ENCODE measurements around the gene C11orf21.

C11orf21 gene

DNA sequence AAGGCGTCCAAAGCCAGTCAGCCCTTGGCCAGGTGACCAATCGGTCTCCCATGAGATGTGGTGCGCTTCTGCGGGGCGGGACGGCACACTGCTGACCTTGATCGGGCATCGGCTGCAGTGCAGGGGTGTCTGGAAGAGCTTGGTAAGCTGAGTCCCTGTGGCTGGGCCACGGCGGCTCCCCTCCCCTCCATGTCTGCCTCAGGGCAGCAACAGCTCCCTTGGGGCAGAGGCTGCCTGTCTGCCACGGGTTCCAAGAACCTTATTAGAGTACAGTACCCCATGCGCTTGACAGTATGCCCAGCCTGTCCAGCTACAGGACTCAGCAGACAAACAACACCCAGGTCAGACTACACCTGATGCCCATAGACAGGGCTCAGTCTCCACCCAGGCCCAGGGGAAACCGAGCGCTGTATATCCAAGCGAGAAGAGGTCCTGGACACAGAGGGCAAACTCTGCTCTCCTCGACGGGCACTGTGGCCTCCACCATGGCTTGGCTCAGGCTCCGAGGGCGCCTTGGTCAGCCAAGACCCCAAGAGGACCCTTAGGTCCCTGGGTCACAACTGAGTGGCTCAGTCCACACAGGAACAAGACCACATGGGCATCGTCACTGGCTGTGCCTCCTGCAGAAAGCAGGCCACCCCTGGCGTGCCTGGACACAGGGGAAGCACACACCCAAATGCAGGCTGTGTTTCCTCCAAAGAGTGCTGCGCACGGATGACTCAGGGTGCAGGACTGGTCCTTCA is 19.0 kb upstream of the C11orf21 start:
- DNase-seq (ENCODE audit: low read depth), result no peak

GRCh38 chr11:2319791-2320472 is 18.2 kb upstream of the C11orf21 start:
- DNase-seq (ENCODE audit: low read depth), result no peak

DNA sequence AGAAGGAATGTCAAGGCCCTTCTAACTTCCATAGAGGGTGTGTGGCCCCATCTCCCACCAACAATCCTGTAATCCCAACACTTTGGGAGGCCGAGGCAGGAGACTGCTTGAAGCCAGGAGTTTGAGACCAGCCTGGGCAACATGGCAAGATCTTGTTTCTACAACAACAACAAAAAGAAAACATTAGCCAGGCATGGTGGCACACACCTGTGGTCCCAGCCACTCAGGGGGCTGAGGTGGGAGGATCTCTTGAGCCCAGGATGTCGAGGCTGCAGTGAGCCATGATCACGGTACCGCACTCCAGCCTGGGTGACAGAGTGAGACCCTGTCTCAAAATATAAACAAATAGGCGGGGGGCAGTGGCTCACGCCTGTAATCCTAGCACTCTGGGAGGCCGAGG is 17.0 kb upstream of the C11orf21 start:
- DNase-seq (ENCODE audit: low read depth), result no peak

DNA sequence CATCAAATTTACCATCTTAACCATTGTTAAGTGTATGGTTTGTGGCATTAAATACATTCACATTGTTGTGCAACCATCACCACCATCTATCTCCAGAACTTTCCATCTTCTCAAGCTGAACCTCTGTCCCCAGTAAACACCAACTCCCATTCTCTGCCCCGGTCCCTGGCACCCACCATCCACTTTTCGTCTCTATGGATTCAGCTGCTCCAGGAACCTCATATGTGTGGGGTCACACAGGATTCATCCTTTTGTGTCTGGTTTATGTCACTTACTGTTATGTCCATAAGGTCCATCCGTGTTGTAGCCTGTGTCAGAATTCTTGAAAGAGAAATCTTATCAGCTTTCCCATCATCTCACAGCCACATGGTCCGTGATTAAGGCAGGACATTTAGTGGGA is 16.4 kb upstream of the C11orf21 start:
- no peak for DNase-seq (ENCODE audit: low read depth)

- DNase-seq (ENCODE audit: low read depth), result no peak
Measured at GRCh38 chr11:2317354-2318050, 15.8 kb upstream of the C11orf21 start.

- DNase-seq (ENCODE audit: low read depth), result no peak
Measured at GRCh38 chr11:2316963-2317244, 15.2 kb upstream of the C11orf21 start.

- DNase-seq (ENCODE audit: low read depth), result no peak
Measured at GRCh38 chr11:2316169-2316962, 14.6 kb upstream of the C11orf21 start.

DNA sequence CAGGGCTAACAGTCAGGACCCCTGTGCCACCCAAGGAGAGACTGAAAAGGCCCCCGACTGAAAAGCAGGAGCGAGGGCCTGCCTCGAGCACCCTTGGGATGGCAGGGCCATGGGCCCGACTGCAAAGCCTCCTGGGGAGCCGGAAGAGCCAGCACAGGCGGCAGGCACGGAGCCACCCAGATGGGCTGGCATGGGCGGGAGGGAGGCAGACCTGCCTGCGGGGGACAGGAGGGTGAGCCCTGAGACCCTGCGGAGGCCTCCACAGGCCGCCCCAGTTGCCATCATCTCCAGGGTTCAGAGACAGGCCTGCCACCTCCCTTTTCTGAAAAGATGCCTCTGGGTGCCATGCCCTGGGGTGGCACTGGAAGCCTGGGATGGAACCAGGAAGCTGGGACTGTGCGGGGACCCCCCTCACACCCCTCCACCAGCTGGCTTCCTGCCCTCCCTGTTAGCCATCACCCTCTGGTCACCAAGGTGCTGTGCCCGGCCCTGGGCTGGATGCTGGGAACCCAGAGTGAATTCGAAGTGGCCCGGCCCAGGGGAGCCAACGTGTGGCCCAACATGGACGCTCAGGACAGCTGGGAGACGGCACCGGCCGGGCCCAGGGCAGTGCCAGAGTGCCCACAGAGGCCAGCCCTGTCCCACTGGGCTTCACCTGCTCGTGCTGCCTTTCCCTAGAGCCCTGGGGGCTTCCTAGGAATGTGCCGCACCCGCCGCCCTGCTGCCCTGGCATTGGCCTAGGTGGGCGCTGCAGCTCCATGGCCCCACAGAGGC is 13.9 kb upstream of the C11orf21 start:
- no peak for DNase-seq (ENCODE audit: low read depth)

DNA sequence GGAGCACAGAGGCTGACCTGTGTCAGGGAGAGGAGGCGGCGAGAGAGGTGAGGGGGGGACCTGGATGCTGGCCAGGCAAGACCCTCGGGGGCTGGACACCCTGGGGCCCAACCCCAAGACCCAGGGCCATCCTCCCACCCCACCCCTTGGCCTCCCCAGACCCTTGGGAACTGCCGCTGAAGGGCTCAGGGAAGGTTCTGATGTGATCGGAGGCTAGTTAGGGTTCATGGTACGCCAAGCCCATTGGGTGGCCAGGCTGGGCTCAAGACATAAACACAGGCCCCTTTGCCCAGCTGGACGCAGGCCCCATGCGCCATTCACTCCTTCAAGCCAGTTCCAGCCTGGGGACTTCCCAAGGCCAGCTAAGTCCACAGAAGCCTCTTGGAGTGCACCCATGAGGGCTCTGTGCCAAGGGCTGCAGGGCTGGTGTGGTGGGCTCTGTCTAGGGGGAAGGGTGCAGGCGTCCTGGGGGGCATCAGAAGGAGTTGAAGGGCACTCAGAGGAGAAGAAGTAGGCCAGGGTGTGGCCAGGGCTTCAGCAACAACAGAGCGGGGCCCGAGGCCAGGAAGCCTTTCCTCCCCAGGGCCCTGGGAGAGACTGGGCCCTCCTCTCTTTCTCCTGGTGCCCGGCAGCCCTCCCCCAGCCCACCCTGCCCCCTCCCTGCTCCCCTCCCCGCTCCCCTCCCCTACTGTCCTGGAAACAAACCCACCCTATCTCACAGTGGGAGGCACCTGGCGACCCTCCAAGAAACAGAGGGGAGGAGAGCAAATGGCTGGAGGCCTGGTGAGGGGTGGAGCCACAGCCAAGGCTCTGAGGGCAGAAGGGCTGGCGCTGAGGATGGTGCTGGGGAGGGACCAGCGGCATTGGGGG is 13.0 kb upstream of the C11orf21 start:
- DNase-seq (ENCODE audit: low read depth), result no peak

GRCh38 chr11:2314136-2314524 is 12.4 kb upstream of the C11orf21 start:
- DNase-seq (ENCODE audit: low read depth), result no peak

DNA sequence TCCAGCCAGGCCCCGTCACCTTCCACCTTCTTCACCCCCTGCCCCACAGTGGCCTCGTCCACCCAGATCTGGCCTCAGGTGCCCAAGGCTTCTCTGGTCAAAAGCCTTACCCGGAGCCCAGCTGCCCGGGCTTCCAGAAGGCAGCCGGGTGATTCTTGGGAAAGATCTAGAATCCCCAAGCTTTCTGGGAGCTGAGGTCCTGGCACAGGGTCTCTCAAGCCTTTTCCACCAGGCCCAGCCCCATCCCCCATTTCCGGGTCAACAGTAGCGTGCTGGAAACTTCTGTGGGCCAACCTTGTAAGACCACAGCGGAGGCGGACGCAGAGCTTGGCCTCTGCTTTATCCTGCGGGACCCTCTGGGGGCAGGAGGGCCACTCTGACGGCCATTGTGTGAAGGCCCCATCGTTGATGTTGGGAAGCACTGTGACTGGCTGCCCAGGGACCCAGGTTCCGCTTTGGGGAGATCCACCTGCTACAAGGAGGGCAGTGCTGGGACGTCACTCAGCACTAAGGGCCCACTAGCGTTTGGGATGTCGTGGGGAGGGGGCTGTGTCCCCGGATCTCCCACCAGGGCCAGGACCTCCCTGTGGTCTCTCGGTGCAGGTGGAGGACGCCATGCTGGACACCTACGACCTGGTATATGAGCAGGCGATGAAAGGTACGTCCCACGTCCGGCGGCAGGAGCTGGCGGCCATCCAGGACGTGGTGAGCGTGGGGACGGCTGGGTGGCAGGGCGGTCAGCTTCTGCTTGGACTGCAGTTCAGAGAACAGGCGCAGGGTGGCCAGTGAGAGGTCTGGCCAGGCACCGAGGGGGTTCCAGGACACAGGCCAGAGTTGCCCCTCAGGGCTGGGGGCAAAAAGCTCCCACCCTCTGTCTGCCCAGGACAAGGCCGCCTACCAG is 11.6 kb upstream of the C11orf21 start:
- no peak for DNase-seq (ENCODE audit: low read depth)

DNA sequence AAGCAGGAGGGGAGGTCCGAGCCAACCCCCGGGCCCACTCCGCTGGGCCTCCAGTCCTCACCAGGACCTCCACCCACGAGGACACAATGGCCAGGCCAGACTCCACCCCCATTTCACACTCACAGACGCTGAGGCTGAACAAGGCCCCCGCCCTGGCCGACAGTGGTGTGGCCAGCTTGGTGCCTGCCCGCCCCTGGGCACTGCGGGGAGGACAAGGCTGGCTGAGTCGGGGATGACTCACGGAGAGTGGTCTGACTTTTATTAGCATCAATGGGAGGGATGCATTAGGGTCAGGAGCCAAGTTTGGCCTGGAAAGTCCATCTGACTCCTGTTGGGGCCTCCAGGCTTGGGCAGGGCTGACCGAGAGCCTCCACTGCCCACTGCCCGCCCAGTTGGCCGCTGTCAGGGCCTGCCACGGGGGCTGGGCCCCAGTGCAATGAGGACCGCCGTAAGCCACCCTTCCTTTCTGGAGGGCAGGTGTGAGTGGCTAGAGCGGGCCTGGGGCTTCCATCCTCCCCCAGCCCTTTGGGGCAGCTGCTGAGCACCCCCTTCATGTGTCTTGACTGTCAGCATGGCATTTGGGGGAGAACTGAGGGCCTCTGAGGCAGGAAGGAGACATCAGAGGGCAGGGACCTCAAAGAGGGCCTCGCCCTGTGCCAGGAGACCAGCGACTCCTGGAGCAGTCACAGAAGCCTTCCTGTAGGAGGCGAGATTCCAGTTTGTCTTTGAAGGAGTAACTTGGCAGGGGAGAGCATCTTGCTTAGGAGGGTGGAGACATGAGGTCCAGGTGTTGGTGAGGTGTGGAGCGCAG is 10.7 kb upstream of the C11orf21 start:
- no peak for DNase-seq (ENCODE audit: low read depth)

DNA sequence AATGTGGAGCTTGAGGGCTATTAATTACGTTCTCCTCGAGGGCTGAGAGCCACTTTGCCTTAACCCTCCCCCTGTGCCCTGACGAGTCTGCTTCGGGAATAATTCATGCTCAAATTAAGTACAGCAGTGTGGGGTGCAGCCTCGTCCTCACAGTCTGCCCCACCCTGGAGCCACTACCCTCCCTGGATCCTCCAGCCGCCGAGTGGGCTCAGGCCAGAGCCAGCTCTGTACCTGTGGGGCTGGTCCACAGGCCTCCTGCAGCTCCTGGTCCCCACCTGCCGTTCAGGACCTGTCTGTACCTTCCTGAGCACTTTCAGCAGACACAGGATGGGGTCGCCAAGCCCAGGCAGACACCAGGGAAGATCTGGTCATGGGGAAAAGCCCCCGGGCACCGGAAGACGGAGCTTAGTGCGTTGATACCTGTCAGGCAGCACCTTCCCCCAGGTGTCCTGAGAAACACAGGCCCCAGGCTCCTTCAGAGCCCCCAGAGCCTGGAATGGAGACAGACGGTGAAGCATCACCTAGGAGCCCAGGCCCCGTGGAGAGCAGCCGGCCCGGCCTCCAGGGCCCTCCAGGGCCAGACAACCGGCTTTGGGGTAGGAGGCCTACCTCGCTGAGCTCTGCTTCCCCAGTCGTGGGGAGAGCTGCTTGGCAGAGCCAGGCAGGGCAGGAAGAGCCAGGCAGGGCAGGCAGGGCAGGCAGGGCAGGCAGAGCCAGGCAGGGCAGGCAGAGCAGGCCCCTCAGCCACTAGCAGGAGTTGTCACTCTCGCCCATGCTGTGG is 9.8 kb upstream of the C11orf21 start:
- no peak for DNase-seq (ENCODE audit: low read depth)

- no peak for DNase-seq (ENCODE audit: low read depth)
Measured at GRCh38 chr11:2310786-2311352, 9.2 kb upstream of the C11orf21 start.

DNA sequence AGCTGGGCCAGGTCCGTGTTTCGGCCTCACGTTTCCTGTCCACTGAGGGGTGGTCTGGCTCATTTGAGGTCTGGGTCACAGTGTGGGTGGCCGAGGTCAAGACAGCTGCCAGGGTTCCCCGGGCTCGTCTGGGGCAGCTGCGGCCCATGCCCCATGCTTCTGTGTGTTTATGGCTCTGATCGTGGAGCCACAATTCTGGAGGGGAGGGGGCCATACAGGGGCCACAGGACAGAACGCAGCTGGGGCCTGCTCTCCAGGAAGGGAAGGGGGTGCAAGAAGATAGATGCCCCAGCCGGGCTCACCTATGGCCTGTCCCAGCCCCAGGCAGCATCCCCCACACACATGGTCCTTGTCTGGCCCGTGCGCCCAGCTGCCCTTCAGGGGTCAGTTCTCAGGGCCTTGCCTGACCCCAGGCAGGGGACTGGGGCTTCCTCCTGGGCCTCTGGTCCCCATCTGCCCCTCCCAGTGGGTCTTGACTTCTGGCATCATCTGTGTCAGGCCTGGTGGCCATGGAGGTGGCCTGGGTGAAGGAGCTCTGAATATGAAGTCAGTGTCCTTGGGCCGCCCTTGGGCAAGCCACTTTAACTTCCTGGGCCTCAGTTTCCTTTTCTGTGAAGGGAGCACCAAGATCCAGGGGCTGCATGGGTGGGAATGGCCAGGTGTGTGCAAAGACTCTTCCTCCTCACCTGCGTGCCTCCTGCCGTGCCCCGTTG is 8.5 kb upstream of the C11orf21 start:
- DNase-seq (ENCODE audit: low read depth), result no peak

GRCh38 chr11:2309251-2310072 is 7.7 kb upstream of the C11orf21 start:
- DNase-seq (ENCODE audit: low read depth), result no peak
